GM23248 (cell line): ENCODE results near the gene PKIG.

Experiments
- EZH2 ChIP-seq: fragments of 200-600 bp; sonication (generic); IDR thresholded peaks from 2 replicates; pipeline ENCODE4 v1.6.1; 2018; ENCODE audit warnings: antibody characterized with exemption, mild to moderate bottlenecking; ENCODE audit not compliant: insufficient read depth, poor library complexity, severe bottlenecking
- EZH2phosphoT487 ChIP-seq: fragments of 200-600 bp; sonication (generic); IDR thresholded peaks from 2 replicates; pipeline ENCODE4 v1.6.1; 2018; ENCODE audit warnings: antibody characterized with exemption, moderate library complexity, mild to moderate bottlenecking, low read depth; ENCODE audit not compliant: insufficient read depth

GRCh38 chr20:44606725-44607441 lies 24.5 kb downstream of the PKIG start:
- TF ChIP-seq EZH2, result no peak
- TF ChIP-seq EZH2phosphoT487, result no peak
